ENCODE data around the gene SPTSSB.

Gene SPTSSB

GRCh38 chr3:161337311-161337710, 34.0 kb downstream of the SPTSSB start:
- no peak for DNase-seq

DNA sequence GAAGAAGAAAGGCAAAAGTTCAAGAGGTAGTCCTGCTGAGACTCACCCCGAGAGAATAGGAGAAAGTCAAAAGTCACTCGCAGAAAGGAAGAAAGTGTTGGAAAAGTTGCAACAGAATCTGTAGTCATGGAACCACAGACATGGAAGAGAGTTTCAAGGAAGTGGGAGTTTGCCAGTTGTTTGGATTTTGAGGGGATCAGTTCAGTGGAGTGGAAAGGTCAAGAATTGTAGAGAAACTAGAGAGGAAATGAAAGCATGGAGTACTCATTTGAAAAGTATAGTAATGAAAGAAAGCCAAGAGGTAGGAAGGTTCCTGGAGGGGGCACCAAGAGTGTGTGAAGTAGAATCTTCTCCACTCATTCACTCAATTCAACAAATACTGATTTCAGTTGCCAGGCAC, 34.7 kb downstream of the SPTSSB start:
- no peak for DNase-seq

DNA sequence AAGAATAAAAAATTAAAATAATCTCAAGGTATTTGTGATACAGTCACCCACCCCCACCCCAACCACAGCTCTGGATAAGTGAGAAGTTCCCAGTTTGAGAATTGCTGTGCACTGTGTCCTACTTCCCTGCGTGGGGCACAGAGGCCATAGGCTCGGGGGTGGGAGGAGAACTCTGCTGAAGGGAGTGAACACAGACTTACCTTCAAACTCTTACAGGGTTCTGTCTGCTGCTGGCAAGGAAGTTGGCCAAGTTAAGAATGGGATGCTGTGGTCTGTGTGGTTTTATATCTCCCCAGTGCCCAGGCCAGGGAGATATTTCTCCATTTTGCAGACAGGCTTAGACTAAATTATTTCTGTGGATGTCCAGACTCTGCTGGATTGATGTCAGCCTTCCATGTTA, 37.6 kb downstream of the SPTSSB start:
- no peak for DNase-seq

DNA sequence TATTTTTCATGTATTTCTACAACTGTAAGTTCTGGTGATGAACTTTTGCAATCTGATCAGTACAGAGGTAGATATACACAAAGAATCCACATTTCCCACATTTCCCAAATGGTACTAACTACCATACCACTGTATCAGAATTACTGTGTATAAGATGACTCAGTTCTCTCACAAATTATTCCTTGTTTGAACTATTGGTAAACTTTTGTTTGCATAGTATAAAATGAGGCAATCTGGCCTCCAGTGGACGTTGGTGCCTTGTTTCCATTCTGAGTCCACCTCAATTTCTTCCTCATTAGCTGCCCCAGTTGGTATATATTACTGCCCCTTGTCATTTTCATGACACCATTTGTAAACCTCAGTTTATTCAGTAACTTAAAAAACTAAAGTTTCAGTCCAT, 38.5 kb downstream of the SPTSSB start:
- no peak for DNase-seq

- DNase-seq = no peak
Observed at GRCh38 chr3:161325059-161325458, 46.3 kb downstream of the SPTSSB start.

GRCh38 chr3:161323926-161324621, 47.2 kb downstream of the SPTSSB start:
- no peak for DNase-seq

DNA sequence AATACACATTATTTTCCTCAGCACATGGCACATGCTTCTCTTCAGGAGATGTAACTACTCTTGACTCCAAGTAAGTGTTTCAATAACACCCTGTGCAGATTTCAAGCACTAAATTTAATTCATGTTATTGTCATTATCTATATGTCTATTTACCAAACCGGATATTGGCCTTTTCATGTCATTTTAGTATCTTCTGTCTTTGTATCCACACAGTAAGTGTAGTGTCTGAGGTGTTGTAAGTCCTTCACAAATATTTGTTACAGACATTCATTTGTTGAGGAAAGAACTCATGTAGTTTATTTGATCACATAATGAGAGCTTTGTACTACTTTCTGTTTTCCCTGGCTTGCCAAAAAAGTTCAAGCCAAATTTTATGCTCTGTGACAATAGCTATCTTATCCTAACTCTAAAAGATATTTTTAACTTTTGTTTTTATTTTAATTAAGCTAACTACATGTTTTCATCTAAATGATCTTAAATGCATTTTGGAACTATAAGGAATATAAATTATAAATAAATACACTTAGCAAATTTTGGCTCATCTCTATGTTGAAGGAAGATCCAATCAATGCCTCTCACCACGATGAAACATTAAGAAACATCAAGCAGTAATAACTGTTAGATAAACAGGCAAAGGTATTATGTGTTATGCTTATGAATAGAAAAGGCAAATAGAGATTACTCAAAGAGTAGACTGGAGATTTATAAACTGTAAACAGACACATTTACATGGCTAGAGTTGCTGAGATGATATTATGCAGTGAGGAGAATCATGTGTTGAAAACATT, 48.3 kb downstream of the SPTSSB start:
- DNase-seq = no peak

DNA sequence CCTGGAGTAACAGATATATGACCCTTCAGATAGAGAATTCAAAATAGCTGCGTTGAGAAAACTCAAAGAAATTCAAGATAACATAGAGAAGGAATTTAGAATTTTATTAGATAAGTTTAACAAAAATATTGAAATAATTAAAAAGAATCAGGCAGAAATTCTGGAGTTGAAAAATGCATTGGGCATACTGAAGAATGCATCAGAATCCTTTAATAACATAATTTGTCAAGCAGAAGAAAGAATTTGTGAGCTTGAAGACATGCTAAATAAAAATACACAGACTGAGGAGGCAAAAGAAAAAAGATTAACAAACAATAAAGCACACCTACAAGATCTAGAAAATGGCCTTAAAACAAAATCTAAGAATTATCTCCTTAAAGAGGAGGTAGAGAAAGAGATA, 50.5 kb downstream of the SPTSSB start:
- no peak for DNase-seq

DNA sequence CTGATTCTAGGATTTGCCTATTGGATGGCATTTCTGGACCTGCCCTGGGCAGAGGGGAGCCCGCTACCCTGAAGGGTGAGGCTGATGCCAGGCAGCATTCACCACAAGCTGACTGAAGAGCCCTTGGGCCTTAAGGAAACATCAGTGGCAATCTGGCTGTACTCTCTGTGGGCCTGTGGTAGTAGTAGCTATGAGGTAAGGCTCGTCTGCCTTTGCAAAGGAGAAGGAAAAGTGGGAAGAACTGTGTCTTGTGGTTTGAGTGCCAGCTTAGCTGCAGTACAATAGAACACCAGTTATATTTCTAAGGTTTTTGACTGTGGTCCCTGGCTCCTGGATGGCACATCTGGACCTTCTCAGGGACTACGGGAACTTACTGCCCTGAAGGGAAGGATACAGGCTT, 51.5 kb downstream of the SPTSSB start:
- no peak for DNase-seq

- DNase-seq = no peak
Observed at GRCh38 chr3:161317077-161317476, 54.2 kb downstream of the SPTSSB start.

- no peak for DNase-seq
Observed at GRCh38 chr3:161316006-161316689, 55.2 kb downstream of the SPTSSB start.

- DNase-seq = no peak
Observed at GRCh38 chr3:161314836-161315395, 56.4 kb downstream of the SPTSSB start.

GRCh38 chr3:161310649-161311423, 60.5 kb downstream of the SPTSSB start:
- no peak for DNase-seq

- no peak for DNase-seq
Observed at GRCh38 chr3:161305095-161305991, 66.0 kb downstream of the SPTSSB start.

DNA sequence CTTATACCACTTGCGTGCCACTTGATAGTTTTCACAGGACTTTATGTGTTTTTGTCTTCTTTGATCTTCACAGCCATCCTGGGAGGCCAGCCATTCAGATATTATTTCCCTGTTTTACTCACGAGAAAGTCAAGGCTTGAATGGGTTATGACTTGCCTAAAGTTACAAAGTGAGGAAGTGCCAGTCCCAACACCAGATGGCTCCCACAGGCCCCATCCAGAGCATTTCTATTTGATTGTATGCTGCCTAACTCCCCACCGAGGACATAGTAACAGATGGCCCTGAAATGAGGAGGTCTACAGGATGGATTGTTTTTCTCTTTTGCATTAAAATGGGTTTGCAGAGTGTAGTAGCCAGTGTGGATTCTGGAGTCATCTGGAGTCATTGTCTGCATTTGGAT, 74.5 kb downstream of the SPTSSB start:
- peak; percentile 94 for DNase-seq

GRCh38 chr3:161295325-161295724, 76.0 kb downstream of the SPTSSB start:
- DNase-seq = peak; percentile 20
